Measurements from ENCODE around the gene CAMK1D. TPM values are rescaled to one million over a fixed set of nuclear protein-coding genes. Genes with fewer than 3 reads are reported as not detected.

Gene CAMK1D
- total and polyA plus RNA-seq, 2 of the 8 experiments (the other 6 are each of a cell fraction or from before 2014, with no cell fraction given): 3.5 to 10.6 TPM

GRCh38 chr10:12876266-12876665, 526.9 kb downstream of the CAMK1D start (continued):
- TF ChIP-seq CHD7 (IDR thresholded peaks at IDR 0.05; ENCODE audit: insufficient replicate concordance, low read length): no peak

All from H1 (cell line).